SK-N-DZ (cell line): ENCODE data around the gene MUC20.
"Not testable (repeated sequence)": the region's sequence is repeated elsewhere in the genome, so short reads cannot be mapped to it uniquely, and the experiment has no call there.

ENCODE experiments used
- DNase-seq: peaks from one replicate; pipeline ENCODE4 v3.0.0-alpha.2; 2015; ENCODE audit warnings: low spot score

Gene MUC20

GRCh38 chr3:195731356-195731905 lies 10.7 kb downstream of the MUC20 start:
- DNase-seq = no peak

- no peak for DNase-seq
Observed at GRCh38 chr3:195732940-195733339, 12.2 kb downstream of the MUC20 start.

GRCh38 chr3:195735036-195735695 lies 14.4 kb downstream of the MUC20 start:
- DNase-seq = no peak

DNA sequence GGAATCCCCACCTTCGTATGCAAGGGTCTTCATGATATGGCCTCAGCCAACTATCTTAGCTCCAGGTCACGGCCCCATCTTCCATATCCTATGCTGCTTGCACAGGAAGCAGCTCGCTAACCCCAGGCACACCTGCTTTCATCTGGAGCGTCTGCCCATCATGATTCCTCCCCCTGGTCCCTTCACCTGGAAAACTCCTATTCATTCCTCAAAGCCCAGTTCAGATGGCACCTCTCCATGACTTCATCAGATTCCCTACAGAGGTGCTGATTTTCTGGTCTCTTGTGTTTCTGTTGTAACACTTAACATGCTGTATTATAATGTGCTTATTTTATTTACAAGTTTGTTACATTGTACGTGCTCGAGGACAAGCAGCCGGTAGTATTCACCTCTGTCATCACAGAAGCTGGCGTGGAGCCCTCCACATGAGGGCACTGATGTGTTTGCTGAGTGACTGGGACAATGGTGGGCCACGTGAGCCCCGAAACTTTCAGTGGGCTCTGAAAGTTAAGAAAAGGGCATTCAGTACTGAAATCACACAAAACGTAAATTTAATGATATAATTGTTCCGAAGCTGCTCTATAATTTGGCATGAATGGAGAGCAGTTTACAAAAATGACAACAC lies 16.2 kb downstream of the MUC20 start:
- DNase-seq = no peak

GRCh38 chr3:195737782-195738181 lies 17.0 kb downstream of the MUC20 start:
- not testable (repeated sequence) for DNase-seq

- no peak for DNase-seq
Observed at GRCh38 chr3:195738274-195739044, 17.7 kb downstream of the MUC20 start.

- no peak for DNase-seq
Observed at GRCh38 chr3:195739561-195740111, 18.9 kb downstream of the MUC20 start.

- no peak for DNase-seq
Observed at GRCh38 chr3:195744437-195744836, 23.7 kb downstream of the MUC20 start.

- no peak for DNase-seq
Observed at GRCh38 chr3:195746346-195746745, 25.6 kb downstream of the MUC20 start.

DNA sequence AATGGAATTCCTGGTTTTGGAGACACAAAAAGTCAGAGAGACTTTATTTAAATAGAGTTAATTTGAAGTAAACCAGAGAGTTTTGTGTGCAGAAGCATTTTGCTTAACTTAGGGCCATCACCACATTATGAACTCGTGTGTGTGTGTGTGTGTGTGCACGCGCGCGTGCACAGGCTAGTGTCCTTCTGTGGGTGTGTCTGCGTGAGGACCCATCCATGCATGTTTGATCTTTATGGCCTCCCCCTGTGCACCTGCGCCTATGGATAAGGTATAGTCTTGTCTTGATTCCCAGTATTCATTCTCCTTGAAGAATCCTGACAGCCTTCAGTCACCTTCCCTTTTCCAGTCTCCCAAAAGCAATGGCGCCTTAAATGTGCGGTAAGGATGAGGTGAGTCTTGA lies 26.0 kb downstream of the MUC20 start:
- DNase-seq = no peak

DNA sequence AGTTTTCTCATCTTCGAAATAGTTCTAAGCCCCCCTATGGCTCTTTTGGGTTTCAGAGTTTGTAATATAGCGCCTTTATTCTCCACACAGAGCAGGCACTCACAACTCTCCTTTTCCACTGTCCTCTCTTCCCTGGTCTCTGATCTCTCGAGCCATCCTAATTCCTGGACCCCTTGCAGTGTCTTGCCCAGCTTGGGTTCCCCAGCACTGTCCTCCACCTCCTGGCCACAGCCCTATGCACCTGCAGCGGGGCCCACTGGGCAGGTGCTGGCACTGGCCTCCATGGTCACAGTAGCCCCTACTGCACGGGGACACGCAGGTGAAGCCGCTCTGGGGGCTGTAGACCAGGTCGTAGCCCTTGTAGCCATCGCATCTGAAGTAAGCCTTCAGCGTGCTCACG lies 27.9 kb downstream of the MUC20 start:
- no peak for DNase-seq

- DNase-seq = not testable (repeated sequence)
Observed at GRCh38 chr3:195749101-195749500, 28.3 kb downstream of the MUC20 start.

DNA sequence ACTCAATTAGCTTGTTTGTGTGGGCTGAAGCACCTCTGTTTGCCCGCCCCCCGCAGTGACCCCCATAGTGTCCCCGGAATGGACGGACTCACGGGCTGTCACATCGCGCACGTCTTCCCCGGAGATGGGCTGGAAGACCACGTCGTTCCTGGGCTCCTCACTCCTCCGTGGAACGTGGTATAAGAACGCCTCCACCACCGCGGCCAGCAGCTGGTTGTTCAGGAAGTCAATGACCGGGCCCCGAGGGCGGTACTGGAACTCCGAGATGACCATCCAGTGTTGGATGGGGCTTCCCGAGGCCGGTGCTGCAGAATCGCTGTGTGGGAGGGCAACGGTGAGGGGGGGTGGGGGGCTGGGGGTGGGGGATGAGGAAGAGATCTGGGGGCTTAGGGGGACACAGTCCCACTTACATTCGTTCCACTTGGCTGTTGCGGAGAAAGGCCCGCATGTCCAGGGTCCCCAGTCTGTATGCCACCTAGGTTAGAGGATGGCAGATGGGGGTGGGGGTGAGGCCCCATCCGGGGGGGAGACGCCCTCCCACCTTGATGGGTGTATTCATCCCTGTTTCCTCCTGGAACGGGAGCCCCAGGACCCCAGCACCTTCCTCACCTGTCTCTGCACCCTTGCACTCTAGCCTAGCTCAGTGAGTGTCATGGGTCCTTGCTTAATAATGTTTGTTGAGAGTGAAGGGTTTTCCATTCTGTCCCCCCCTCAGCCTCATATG lies 30.2 kb downstream of the MUC20 start:
- DNase-seq = no peak

- no peak for DNase-seq
Observed at GRCh38 chr3:195751560-195751959, 30.8 kb downstream of the MUC20 start.

DNA sequence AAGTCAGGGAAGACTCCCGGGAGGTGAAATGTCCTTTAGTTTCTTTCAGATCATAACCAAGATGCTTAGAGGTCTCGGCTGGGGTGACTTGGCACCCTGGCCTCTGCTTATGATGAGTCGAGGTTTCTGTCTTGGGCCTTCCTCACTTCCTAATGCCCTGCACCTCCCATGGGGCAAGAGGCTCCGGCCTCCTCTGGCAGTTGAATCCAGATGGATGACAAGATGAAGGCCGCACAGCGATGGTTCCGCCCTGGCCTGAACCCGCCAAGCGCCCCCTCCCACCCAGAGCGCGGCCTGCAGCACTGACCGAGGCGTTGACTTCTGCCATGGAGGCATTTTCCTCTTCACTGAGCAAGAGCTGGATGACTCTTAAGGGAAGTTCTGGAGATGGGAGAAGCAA lies 31.3 kb downstream of the MUC20 start:
- DNase-seq = no peak

- DNase-seq = no peak
Observed at GRCh38 chr3:195752546-195753331, 32.0 kb downstream of the MUC20 start.

- no peak for DNase-seq
Observed at GRCh38 chr3:195753581-195753980, 32.8 kb downstream of the MUC20 start.

GRCh38 chr3:195754141-195754540 lies 33.4 kb downstream of the MUC20 start:
- no peak for DNase-seq

GRCh38 chr3:195754906-195755305 lies 34.1 kb downstream of the MUC20 start:
- no peak for DNase-seq

DNA sequence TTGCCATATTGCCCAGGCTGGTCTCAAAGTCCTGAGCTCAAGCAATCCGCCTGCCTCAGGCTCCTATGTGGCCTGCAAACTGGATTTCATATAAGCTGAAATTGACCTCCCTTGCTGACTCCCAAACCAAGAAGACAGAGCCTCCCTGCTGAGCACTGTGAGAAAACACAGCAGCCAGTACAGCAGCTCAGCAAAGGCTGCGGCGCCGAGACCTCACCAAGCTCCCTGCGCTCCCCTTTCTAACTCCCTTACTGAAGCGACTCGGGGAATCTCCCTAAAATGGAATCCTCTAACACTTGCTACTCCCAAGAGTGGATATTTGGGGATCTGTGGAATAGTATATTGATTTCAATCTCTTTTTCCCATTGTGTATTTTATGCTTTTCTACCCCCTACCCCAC lies 34.6 kb downstream of the MUC20 start:
- no peak for DNase-seq
